ENCODE measurements around the gene TK2.

Gene TK2

GRCh38 chr16:66462912-66463311 lies 87.0 kb downstream of the TK2 start:
- Mint-ChIP-seq H3K9me3 (peaks cover 9% of the 10 kb centered on the region), H3K4me1 (no peaks in the 10 kb centered on the region), H3K4me3 (no peak overlapping the region), H3K27ac (no peak overlapping the region), H3K27me3 (ENCODE audit: low read depth) (peaks cover 55% of the 10 kb centered on the region), H3K36me3 (ENCODE audit: low read depth) (no peaks in the 10 kb centered on the region)
- no peak for TF ChIP-seq CTCF (IDR thresholded peaks at IDR 0.05; ENCODE audit: unreplicated experiment in 3 of 3)

GRCh38 chr16:66460703-66461102 lies 89.2 kb downstream of the TK2 start:
- Mint-ChIP-seq H3K4me3 (no peak overlapping the region), H3K9me3 (peaks cover 9% of the 10 kb centered on the region), H3K27me3 (ENCODE audit: low read depth) (peaks cover 65% of the 10 kb centered on the region), H3K27ac (no peak overlapping the region), H3K36me3 (ENCODE audit: low read depth) (no peaks in the 10 kb centered on the region), H3K4me1 (no peaks in the 10 kb centered on the region)
- no peak for TF ChIP-seq CTCF (IDR thresholded peaks at IDR 0.05; ENCODE audit: unreplicated experiment in 3 of 3)

GRCh38 chr16:66459878-66460277 lies 90.0 kb downstream of the TK2 start:
- Mint-ChIP-seq H3K36me3 (ENCODE audit: low read depth) (no peaks in the 10 kb centered on the region), H3K27me3 (ENCODE audit: low read depth) (peaks cover 58% of the 10 kb centered on the region), H3K9me3 (peaks cover 8% of the 10 kb centered on the region), H3K27ac (no peak overlapping the region), H3K4me3 (no peak overlapping the region), H3K4me1 (no peaks in the 10 kb centered on the region)
- TF ChIP-seq CTCF (IDR thresholded peaks at IDR 0.05; ENCODE audit: unreplicated experiment in 3 of 3): no peak

- TF ChIP-seq CTCF (IDR thresholded peaks at IDR 0.05; ENCODE audit: unreplicated experiment in 3 of 3): no peak
- no peaks in the 10 kb centered on the region for H3K36me3 Mint-ChIP-seq (ENCODE audit: low read depth)
- no peak overlapping the region for H3K27ac Mint-ChIP-seq
- peaks cover 6% of the 10 kb centered on the region for H3K9me3 Mint-ChIP-seq
- H3K4me3 Mint-ChIP-seq: no peak overlapping the region
- H3K4me1 Mint-ChIP-seq: no peaks in the 10 kb centered on the region
- peaks cover 53% of the 10 kb centered on the region for H3K27me3 Mint-ChIP-seq (ENCODE audit: low read depth)
These were observed 91.1 kb downstream of the TK2 start for GRCh38 chr16:66458853-66459252.

- H3K4me1 Mint-ChIP-seq: no peaks in the 10 kb centered on the region
- peaks cover 50% of the 10 kb centered on the region for H3K27me3 Mint-ChIP-seq (ENCODE audit: low read depth)
- H3K9me3 Mint-ChIP-seq: peaks cover 3% of the 10 kb centered on the region
- no peaks in the 10 kb centered on the region for H3K36me3 Mint-ChIP-seq (ENCODE audit: low read depth)
- H3K4me3 Mint-ChIP-seq: no peak overlapping the region
- TF ChIP-seq CTCF (IDR thresholded peaks at IDR 0.05; ENCODE audit: unreplicated experiment in 3 of 3): no peak
- no peak overlapping the region for H3K27ac Mint-ChIP-seq
These were observed 91.6 kb downstream of the TK2 start for GRCh38 chr16:66458292-66458691.
